Astrocyte (in vitro differentiated cells and primary cell): ENCODE measurements around the gene TXNL4A.

Experiments used
- CTCF ChIP-seq: IDR thresholded peaks from 2 replicates; pipeline ENCODE4 v1.5.1; 2011; ENCODE audit warnings: low read depth, mild to moderate bottlenecking, inconsistent platforms, low read length, moderate library complexity; ENCODE audit not compliant: insufficient read depth
- EZH2 ChIP-seq: IDR thresholded peaks from 2 replicates; pipeline ENCODE4 v1.6.1; 2012; ENCODE audit warnings: mild to moderate bottlenecking, low read length, inconsistent platforms; ENCODE audit not compliant: insufficient read depth

GRCh38 chr18:79951545-79952455, 36.6 kb downstream of the TXNL4A start, which contains the start of gene SLC66A2:
- TF ChIP-seq CTCF (no peak), EZH2 (no peak)
